Muscle of arm (tissue), 12 donors: ENCODE data around the gene ACTBL2. TPM values are rescaled to one million over a fixed set of nuclear protein-coding genes. Genes with fewer than 3 reads are reported as not detected.
"Not testable (repeated sequence)": the region's sequence is repeated elsewhere in the genome, so short reads cannot be mapped to it uniquely, and the experiment has no call there.

ENCODE experiments used
- DNase-seq: peaks from one replicate; pipeline ENCODE4 v3.0.0-alpha.2; 2013
- polyA plus RNA-seq, 12 donors: library from polyadenylated mRNA; unstranded; fragments of 120-200 nt; gene quantifications; one replicate each; pipeline ENCODE4 v1.2.1, GENCODE V29; 2013; ENCODE audit not compliant: insufficient read length in 12 of 12

The ACTBL2 gene
- polyA plus RNA-seq, 12 donors = not detected

- DNase-seq = no peak
Observed at GRCh38 chr5:57494104-57495098, 11.8 kb upstream of the ACTBL2 start.

GRCh38 chr5:57493034-57493433, 10.4 kb upstream of the ACTBL2 start:
- no peak for DNase-seq

DNA sequence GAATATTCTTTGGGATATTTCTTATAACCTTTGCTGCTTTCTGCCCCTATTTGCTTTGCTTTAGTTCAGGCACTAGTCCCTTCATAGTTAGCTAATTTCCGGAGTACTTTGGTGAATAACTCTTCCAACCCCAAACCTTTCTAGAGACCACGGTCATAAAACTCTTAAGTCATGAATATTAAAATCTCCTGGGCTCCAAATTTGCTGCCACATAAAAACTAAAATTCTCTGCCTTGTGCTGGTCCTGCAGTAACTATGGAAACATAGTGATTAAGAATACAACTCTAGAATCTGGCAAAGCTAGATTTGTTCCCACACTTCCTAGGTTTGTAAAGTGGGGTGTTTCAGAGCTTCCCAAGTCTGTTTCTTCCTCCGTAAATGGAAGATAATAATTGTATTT, 10.0 kb upstream of the ACTBL2 start:
- no peak for DNase-seq

DNA sequence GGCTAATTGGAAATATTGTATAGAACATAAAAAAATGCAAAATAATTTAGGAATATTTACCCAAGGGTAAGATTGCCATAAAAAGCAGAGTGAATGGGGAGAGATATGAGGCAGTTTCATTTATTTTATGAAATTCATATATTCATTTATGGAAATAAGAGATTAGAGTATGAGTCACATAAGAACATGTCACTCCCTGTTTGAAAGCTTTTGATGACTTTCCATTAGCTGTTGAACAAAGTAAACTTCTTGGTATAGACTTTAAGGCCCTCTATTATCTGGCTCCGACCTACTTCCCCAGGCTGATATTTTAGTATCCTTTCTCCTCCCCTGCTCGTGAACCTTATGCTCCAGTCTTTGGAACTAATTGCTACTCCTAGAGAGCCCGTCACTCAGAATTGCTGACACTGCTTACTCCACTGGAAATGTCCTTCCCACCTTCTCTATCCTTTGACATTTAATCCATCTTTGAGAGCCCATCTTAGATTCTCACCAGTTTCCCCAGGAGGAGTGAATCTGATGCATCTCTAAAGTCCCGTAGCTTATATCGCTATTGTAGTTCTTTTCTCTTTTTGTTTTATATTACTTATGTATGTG, 8.9 kb upstream of the ACTBL2 start:
- DNase-seq = no peak

GRCh38 chr5:57488215-57488955, 5.8 kb upstream of the ACTBL2 start:
- DNase-seq = peak; percentile 35

DNA sequence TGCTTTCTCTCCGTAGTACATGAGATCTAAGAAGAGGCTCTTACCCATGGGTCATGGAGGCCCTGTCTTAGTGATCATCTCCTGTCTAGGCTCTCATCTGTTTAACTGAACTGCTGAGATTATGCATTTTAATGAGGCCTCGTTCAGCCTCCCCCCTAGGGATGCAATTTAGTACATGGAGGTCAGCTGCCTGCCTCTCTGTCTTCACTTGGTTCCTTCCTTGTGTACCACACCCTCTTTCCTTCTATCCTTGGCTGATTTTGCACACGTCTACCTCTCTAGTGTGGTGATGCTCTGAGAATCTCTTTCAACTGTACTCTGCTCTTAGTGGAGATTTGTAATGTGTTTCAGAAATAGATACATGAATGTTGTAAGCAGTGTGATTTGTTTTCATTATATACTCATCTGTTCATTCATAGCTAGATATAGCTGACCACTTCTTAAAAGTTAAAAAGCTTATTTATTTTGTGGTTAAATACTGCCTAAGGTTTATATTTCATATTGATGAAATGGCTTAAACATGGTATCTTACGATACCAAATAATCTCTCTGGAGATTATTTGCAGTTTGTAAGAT, 3.5 kb upstream of the ACTBL2 start:
- DNase-seq = no peak

DNA sequence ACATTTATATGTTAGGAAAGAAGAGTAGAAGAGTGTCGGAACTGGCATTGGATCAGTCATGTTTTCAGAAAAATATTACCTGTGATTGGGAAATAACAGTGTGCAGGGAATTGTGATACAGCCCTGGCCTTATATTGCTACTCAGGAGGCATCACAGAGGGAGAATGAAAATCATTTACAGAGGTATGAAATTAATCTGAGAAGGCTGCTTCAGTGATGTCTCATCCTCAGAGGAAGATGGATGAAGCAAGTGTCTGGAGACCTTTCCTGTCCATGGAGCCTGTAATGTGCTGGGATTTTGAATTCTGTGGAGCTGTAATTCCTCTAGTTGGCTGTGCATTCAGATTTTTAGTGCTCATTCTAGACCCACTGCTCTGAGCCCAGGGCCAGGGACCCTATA, 3.8 kb downstream of the ACTBL2 start:
- DNase-seq = no peak

- DNase-seq = no peak
Observed at GRCh38 chr5:57476601-57477056, 6.0 kb downstream of the ACTBL2 start.

GRCh38 chr5:57470339-57470738, 12.3 kb downstream of the ACTBL2 start:
- DNase-seq = no peak

- DNase-seq = no peak
Observed at GRCh38 chr5:57468481-57469163, 14.0 kb downstream of the ACTBL2 start.

DNA sequence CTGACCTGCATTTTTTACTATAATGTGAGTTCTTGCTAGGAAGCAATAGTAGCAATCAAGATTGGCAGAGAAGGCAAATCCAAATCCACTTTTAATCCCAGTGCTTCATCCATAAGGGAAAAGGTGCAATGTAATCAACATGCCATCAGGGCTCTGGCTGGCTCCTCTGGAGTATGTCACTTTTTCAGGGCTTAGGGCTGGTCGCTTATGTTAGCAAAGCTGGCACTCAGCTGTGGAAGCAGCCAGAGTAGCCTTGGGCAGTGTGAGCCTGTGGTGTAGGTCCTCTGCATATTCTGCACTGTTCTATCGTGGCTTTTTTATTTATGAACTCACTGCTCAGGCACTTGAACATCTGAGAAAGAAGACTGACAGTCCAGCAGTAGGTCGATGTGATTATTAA, 16.1 kb downstream of the ACTBL2 start:
- no peak for DNase-seq

DNA sequence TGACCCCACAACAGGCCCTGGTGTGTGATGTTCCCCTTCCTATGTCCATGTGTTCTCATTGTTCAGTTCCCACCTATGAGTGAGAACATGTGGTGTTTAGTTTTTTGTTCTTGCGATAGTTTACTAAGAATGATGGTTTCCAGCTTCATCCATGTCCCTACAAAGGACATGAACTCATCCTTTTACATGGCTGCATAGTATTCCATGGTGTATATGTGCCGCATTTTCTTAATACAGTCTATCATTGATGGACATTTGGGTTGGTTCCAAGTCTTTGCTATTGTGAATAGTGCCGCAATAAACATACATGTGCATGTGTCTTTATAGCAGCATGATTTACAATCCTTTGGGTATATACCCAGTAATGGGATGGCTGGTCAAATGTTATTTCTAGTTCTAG, 22.6 kb downstream of the ACTBL2 start:
- DNase-seq = not testable (repeated sequence)

- DNase-seq = no peak
Observed at GRCh38 chr5:57458443-57458842, 24.2 kb downstream of the ACTBL2 start.

GRCh38 chr5:57456531-57457135, 26.0 kb downstream of the ACTBL2 start:
- DNase-seq = no peak

GRCh38 chr5:57455511-57456455, 26.8 kb downstream of the ACTBL2 start:
- no peak for DNase-seq

DNA sequence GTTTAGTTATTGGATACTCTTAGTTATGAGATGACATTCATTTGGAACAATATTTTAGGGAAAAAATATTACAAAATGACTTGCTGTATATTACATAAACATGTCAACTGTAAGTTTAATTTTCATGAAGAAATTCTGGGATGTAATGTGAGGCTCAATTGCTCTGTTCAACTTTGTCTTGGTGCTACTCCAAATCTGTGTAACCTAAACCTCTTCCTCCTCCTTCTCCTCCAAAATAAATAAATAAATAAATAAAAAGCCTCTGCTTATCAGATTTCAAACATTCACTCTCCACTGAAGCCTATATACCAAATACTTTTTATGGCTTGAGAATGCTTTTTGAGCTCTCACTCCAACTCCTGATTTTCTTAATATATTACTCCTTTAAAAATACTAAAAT, 27.7 kb downstream of the ACTBL2 start:
- DNase-seq = no peak

DNA sequence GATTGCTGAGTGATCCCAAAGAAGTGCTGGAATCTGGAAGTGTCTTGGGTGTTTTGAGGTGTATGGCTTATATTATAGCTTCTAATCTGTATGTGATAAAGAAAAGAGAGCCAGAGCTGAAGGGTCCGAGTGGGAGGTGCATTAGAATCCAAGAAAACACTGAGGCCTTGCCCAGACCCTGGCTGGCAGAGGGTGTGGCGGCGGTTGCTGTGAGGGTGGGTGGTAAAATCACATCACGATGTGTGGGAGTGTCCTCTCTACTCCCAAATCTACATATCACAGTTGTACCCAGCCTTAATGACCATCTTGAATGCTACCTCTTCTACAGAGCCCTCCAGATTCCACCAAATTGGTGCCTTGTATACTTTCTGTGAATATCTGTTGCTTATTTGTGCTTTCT, 28.9 kb downstream of the ACTBL2 start:
- no peak for DNase-seq

DNA sequence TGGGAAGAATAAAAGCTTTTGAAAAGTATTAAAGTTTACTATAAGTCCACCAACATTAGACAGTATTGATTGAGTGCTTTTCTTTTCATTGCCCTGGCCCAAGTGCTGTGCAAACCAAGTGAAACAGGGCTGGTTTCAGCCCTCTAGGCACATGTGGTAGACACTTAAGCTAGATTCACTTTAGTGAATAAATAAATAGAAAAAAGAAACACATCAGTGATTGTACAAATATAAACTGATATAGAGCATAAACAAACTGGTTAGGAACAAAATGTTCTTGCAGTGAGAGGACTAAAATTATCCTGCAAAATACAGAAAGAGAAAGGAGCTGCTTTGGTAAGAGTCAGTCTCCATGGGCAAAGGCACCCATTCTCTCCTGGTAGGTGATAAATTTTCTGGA, 29.7 kb downstream of the ACTBL2 start:
- no peak for DNase-seq

DNA sequence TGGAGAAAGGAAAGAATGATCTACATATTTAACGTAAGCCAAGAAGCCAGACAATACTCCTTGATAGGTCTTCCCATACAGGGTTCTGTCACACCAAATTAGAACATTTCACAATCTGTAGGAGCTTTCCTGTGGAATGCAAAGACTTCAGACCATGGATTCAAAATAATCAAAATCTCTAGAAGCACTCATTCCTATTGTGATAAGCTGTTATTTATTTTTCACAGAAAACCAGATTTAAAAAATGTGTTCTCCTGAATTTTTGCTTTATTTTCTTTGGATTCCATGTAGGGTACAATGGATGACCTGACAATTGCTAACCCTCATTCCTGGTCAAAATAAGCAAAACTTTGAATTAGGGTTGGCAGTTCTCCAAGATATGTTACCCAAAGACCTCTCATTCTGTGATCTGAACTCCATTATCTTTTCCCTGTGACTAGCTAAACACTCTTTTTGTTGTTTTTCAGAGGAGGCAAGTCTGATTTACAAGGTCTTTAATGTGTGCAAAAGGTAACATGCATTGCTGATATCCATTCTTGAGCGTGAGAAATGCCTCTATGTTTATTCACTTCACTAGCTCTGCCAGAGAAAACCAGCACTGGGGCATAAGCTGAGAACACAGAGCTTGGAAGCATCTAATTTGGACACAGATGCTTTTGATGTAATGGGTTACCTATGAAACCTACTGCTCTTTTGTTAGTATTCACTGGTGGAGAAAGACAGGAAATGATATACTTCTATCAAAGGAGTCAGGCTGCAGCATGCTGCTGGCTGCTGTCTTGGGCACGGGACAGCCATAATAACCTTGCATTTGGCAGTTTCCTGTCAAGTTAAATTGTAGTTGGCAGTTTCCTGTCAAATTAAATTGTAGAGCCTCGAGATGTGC, 31.4 kb downstream of the ACTBL2 start:
- no peak for DNase-seq
